ENCODE results near the gene NEK11. TPM values are rescaled to one million over a fixed set of nuclear protein-coding genes. Genes with fewer than 3 reads are reported as not detected.

Gene NEK11
- polyA plus RNA-seq, 1 donor (not counting 4 experiments of a cell fraction or from before 2014, with no cell fraction given): 9.4 TPM

- H3K9me3 ChIP-seq (ENCODE audit: control insufficient read depth, low read depth, low read length): no peaks in the 10 kb centered on the region
- no peak overlapping the region for H3K4me3 ChIP-seq (ENCODE audit: control insufficient read depth in 2 of 3, extremely low read depth in 1 of 3, insufficient read depth in 2 of 3, low read depth in 1 of 3, low read length in 3 of 3)
- no peaks in the 10 kb centered on the region for H4K20me1 ChIP-seq (ENCODE audit: control insufficient read depth, extremely low read depth, insufficient read depth, low read length)
- no peak overlapping the region for H3K27ac ChIP-seq (ENCODE audit: control insufficient read depth, insufficient read depth, low read length)
- TF ChIP-seq, protein P1, sequence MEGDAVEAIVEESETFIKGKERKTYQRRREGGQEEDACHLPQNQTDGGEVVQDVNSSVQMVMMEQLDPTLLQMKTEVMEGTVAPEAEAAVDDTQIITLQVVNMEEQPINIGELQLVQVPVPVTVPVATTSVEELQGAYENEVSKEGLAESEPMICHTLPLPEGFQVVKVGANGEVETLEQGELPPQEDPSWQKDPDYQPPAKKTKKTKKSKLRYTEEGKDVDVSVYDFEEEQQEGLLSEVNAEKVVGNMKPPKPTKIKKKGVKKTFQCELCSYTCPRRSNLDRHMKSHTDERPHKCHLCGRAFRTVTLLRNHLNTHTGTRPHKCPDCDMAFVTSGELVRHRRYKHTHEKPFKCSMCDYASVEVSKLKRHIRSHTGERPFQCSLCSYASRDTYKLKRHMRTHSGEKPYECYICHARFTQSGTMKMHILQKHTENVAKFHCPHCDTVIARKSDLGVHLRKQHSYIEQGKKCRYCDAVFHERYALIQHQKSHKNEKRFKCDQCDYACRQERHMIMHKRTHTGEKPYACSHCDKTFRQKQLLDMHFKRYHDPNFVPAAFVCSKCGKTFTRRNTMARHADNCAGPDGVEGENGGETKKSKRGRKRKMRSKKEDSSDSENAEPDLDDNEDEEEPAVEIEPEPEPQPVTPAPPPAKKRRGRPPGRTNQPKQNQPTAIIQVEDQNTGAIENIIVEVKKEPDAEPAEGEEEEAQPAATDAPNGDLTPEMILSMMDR (optimal IDR thresholded peaks at IDR 0.05 in 1 of 3, IDR thresholded peaks at IDR 0.05 in 1 of 3, conservative IDR thresholded peaks at IDR 0.05 in 1 of 3; ENCODE audit: extremely low read depth in 1 of 3, insufficient read depth in 2 of 3, low read length in 3 of 3): no peak
- TF ChIP-seq EZH2 (IDR thresholded peaks at IDR 0.05; ENCODE audit: low read length): no peak
- no peaks in the 10 kb centered on the region for H3K4me1 ChIP-seq (ENCODE audit: control insufficient read depth, extremely low read depth, insufficient read depth, low read length)
- no peak for DNase-seq (ENCODE audit: low read depth, low spot score)
- no peak overlapping the region for H3K4me2 ChIP-seq (ENCODE audit: control insufficient read depth, extremely low read depth, insufficient read depth, low read depth, low read length)
- peaks cover 4 to 6% of the 10 kb centered on the region in 2 experiments for H3K36me3 ChIP-seq (ENCODE audit: control insufficient read depth in 2 of 2, extremely low read depth in 1 of 2, insufficient read depth in 2 of 2, low read length in 2 of 2)
- H3K9ac ChIP-seq (ENCODE audit: control insufficient read depth, extremely low read depth, insufficient read depth, low read length): no peak overlapping the region
- no peaks in the 10 kb centered on the region for H3K79me2 ChIP-seq (ENCODE audit: control insufficient read depth, insufficient read depth, low read length)
- H3K9me1 ChIP-seq (ENCODE audit: control insufficient read depth, extremely low read depth, insufficient read depth, low read length): no peaks in the 10 kb centered on the region
- H2AFZ ChIP-seq (ENCODE audit: control insufficient read depth, low read length): no peak overlapping the region
- dilution Hi-C loops (cut with MboI; ENCODE audit: extremely low pct_ligation_motif_present, low sequenced_read_pairs): no loop called here
- no peak for FAIRE-seq
- H3K27me3 ChIP-seq (ENCODE audit: control insufficient read depth, extremely low read depth, insufficient read depth, low read length): no peaks in the 10 kb centered on the region
Measured at GRCh38 chr3:130991126-130991525, 35.6 kb upstream of the NEK11 start.

GRCh38 chr3:130992344-130992743, 34.3 kb upstream of the NEK11 start:
- Histone ChIP-seq H3K4me1 (ENCODE audit: control insufficient read depth, extremely low read depth, insufficient read depth, low read length) (no peaks in the 10 kb centered on the region), H3K9ac (ENCODE audit: control insufficient read depth, extremely low read depth, insufficient read depth, low read length) (no peak overlapping the region), H3K4me2 (ENCODE audit: control insufficient read depth, extremely low read depth, insufficient read depth, low read depth, low read length) (no peak overlapping the region), H3K27ac (ENCODE audit: control insufficient read depth, insufficient read depth, low read length) (no peak overlapping the region), H4K20me1 (ENCODE audit: control insufficient read depth, extremely low read depth, insufficient read depth, low read length) (no peaks in the 10 kb centered on the region), H3K9me3 (ENCODE audit: control insufficient read depth, low read depth, low read length) (no peaks in the 10 kb centered on the region), H3K27me3 (ENCODE audit: control insufficient read depth, extremely low read depth, insufficient read depth, low read length) (no peaks in the 10 kb centered on the region), H3K9me1 (ENCODE audit: control insufficient read depth, extremely low read depth, insufficient read depth, low read length) (no peaks in the 10 kb centered on the region), H3K79me2 (ENCODE audit: control insufficient read depth, insufficient read depth, low read length) (no peaks in the 10 kb centered on the region), H2AFZ (ENCODE audit: control insufficient read depth, low read length) (no peak overlapping the region), H3K4me3 (ENCODE audit: control insufficient read depth in 2 of 3, extremely low read depth in 1 of 3, insufficient read depth in 2 of 3, low read depth in 1 of 3, low read length in 3 of 3) (no peak overlapping the region), H3K36me3 (ENCODE audit: control insufficient read depth in 2 of 2, extremely low read depth in 1 of 2, insufficient read depth in 2 of 2, low read length in 2 of 2) (peaks cover 2 to 6% of the 10 kb centered on the region in 2 experiments)
- no peak for TF ChIP-seq EZH2 (IDR thresholded peaks at IDR 0.05; ENCODE audit: low read length)
- TF ChIP-seq, protein P1 (optimal IDR thresholded peaks at IDR 0.05 in 1 of 3, IDR thresholded peaks at IDR 0.05 in 1 of 3, conservative IDR thresholded peaks at IDR 0.05 in 1 of 3; ENCODE audit: extremely low read depth in 1 of 3, insufficient read depth in 2 of 3, low read length in 3 of 3): no peak
- DNase-seq (ENCODE audit: low read depth, low spot score) (no peak), FAIRE-seq (no peak)
- dilution Hi-C loops (cut with MboI; ENCODE audit: extremely low pct_ligation_motif_present, low sequenced_read_pairs): no loop called here

All from keratinocyte (primary cell).